A673 (cell line): ENCODE data around the gene OR52E1.

Experiments used
- EZH2 ChIP-seq: fragments of 200-600 bp; sonication (generic); IDR thresholded peaks from 2 replicates; pipeline ENCODE4 v1.6.1; 2017; ENCODE audit warnings: borderline replicate concordance, low read depth, mild to moderate bottlenecking, mixed read lengths, antibody characterized with exemption, low read length; ENCODE audit not compliant: poor library complexity, severe bottlenecking
- TF ChIP-seq, protein P1 (sequence below): fragments of 300-800, 200-600 bp; sonication (generic); conservative IDR thresholded peaks from 2 replicates; pipeline ENCODE4 v1.5.1; 2017; ENCODE audit warnings: low read depth, mild to moderate bottlenecking, antibody characterized with exemption, low read length, moderate library complexity, mixed read lengths

DNA sequence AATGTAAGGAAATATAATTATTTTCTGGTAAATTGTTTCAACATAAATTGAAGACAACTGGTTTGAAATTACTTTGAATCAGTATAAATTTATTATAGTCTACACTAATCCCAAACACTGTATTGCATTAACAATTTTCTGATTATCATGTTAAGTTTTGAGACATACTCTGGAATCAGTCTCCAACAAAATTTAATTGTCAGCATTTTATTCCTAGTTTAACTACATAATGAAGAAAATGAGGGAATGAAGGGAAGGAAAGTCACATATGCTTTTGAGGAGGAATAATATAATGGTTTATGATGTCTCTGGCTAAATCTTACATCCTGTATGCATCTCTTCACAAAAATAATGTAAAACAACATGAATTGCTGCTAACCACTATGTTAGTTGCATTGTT, 14.2 kb downstream of the OR52E1 start:
- TF ChIP-seq, protein P1, sequence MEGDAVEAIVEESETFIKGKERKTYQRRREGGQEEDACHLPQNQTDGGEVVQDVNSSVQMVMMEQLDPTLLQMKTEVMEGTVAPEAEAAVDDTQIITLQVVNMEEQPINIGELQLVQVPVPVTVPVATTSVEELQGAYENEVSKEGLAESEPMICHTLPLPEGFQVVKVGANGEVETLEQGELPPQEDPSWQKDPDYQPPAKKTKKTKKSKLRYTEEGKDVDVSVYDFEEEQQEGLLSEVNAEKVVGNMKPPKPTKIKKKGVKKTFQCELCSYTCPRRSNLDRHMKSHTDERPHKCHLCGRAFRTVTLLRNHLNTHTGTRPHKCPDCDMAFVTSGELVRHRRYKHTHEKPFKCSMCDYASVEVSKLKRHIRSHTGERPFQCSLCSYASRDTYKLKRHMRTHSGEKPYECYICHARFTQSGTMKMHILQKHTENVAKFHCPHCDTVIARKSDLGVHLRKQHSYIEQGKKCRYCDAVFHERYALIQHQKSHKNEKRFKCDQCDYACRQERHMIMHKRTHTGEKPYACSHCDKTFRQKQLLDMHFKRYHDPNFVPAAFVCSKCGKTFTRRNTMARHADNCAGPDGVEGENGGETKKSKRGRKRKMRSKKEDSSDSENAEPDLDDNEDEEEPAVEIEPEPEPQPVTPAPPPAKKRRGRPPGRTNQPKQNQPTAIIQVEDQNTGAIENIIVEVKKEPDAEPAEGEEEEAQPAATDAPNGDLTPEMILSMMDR: no peak
- no peak for TF ChIP-seq EZH2
